DMS53 (cell line): Measurements from ENCODE around the gene PPFIBP2.

Experiments used
- DNase-seq: peaks from one replicate; lab custom pipeline; 2025; lab: John Stamatoyannopoulos, UW

PPFIBP2 gene

GRCh38 chr11:7578276-7578955 lies 64.6 kb downstream of the PPFIBP2 start:
- peak; percentile 40 for DNase-seq

- no peak for DNase-seq
Observed at GRCh38 chr11:7579361-7579791, 65.6 kb downstream of the PPFIBP2 start.

DNA sequence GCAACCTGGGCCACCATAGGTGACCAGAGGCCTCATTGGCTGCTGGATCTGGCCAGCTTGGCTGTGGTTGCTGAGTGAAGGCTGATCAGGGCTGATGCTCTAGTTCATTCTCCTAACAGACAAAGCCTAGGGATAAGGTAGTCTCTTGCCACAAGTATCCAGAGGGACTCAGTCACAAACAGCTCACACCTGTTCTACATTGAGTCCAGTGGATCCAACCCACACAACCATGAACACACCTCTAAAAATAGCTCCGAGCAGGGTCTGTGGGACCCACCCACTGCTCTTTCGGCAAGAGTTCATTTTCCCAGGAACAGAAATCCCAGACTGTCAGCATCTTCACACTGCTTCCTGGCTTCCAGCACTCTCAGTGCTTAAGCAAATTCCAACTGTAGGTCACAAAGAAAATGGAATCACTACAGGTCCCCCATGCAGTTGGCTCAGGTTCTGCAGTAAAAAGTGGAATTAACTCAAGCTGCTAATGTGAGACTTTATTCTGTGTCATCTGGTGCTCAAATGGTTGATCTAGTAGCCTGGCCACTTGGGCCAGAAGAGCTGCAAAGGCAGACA lies 67.3 kb downstream of the PPFIBP2 start:
- no peak for DNase-seq

DNA sequence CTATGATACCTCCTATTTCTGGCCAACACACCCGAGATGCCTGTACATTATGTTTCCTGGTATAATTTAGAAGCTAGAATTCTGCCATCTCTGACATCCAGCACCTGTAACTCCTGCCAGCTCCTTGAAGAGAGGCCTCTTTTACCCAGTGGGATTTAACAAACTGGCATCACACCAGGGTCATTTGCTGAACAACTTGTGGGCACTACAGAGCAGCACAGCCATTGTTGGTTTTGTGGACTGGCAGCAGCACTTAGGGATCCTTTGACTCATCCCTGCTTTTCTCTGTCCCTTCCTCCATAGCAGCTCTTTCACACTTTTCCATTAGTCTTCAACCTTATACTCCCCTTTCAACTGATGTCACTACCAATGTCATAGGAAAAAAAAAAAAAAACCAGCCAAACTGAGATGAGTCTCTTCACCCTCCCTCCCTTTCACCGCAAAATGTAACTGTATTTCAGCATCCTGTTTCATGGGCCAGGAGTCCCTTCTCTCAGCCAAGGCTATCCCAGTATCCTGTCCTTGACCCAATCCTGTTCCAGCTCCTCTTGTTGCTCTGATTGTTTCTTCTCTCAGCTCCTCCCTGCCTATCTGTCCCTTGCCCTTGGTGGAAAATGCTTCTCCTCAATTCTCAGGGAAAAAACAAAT lies 68.7 kb downstream of the PPFIBP2 start:
- DNase-seq: peak; percentile 9

DNA sequence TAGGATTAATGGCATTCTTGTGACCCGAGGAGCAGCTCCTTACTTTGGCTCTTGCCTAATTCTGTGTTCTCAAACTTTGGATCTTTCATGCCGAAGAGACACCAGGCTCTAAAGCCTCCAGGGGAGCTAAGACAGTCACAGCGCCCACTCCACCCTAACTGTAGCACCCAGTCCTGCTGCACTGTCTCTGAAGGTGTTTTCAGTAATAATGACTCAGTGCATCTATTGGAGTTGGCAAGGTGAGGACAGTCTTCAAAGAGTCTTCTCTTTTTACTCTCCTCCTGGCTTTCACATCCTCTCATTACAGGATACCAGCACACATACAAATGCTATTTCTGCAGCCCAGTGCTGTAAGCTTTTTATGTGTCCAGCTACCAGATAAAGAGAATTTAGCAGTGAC lies 69.4 kb downstream of the PPFIBP2 start:
- no peak for DNase-seq

- no peak for DNase-seq
Observed at GRCh38 chr11:7584910-7585309, 71.1 kb downstream of the PPFIBP2 start.

DNA sequence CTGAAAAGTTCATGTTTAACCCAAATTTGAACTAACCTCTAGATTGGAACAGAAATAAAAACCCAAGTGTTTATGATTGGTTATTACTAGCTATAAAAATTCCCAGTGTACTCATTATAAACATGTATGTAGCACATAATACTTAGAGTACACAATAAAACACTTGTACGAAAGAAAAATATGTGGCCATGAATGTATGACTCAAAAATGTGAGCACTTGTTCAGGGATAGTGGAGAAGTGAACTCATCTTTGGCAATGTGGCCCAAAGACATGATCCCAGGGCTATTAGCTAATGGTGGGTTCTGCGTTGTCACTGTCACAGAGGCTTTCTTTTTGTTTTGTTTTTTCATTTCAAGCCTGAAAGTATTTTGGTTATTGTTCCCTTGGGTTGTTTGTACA lies 72.0 kb downstream of the PPFIBP2 start:
- DNase-seq: no peak

GRCh38 chr11:7586376-7586775 lies 72.6 kb downstream of the PPFIBP2 start:
- DNase-seq: no peak

DNA sequence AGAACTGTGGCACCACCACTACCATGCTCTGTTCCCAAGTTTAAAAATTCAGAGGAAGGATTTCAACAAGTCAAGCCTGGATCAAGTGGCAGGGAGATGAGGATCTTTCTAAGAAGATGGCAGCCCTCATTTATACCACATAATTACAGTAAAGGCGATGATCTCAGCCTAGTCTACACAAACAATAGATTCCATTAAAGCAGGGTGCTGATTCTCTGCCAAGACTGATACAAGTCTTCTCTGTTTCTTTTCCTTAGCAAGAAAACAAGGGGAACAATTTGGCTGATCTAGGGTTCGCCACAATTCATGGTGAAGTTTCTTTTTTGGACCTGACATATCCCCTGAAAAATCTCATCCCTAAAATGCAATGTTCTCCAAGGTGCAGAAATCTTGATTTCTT lies 73.9 kb downstream of the PPFIBP2 start:
- no peak for DNase-seq

DNA sequence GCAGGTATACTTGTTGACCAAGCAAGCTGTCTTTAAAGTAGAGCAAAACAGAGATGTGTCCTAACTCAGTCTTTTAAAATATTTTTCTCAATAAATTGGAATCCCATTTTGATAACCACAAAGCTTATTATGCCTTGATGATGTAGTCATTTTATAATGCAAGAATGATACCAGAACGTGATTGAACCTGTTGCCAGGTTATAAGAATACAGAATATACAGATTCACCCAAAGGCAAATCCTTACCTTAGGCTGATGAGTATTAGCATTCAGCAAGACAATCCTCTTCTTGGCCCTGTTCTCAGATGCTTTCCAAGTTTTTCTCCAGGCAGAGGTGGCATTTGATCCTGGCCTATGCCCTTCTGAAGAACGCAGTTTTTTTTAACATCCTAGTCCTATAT lies 76.1 kb downstream of the PPFIBP2 start:
- no peak for DNase-seq

GRCh38 chr11:7590529-7590928 lies 76.7 kb downstream of the PPFIBP2 start:
- no peak for DNase-seq

DNA sequence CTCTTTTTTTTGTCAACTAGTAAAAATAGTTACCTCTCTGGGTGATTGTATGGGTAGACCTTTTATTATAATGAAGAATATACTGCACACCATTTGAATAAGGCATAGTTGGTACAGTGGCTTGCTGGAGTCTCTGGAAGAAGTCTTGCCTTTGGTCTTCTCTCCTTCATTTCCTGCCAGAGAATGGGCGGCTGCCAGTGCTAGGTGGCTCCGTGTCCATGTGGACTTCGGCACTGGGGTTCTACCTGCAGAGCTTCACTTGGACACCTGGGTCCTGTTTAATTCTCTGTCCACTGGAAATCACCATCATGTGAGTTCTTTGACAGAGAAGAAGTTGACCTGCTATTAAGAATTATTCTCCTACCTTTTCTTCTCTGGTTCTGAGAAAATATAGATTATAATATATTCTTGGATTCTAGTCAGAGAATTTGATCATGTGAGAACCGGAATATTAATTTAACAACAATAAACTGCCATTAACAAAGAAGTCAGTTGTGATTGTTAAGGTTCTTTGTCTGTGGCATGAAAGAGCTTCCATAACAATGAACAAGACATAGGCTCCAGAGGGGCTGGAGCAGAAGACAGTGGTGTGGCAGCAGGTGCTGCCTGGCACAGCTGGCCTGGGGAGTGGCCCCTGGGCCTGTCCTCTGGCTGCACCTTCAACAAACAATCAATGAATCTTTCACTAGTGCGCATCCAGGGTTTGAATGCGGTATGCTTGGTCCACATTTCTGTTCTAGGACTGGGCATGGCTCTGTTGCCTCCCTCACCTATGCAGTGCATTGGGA lies 77.5 kb downstream of the PPFIBP2 start:
- no peak for DNase-seq

DNA sequence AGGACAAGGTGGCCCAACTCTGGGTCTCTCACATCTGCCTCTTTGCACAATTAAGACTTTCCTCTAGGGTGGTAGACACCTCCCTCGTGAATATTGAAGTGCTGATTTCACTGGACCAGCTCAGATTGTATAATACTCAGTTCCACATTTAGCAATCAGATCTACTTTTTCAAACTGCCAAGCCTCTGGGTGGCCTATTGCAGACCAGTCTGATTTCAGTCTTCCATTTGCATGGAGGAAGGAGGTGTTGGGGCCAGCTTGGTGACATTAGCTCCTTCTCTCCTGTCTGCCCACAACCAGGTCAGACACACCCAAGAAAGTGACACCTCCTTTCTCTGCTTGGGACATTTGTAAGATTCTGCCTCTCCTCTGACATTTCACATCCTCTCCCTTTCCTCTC lies 78.2 kb downstream of the PPFIBP2 start:
- no peak for DNase-seq

GRCh38 chr11:7592711-7593110 lies 78.9 kb downstream of the PPFIBP2 start:
- DNase-seq: no peak

- DNase-seq: no peak
Observed at GRCh38 chr11:7593481-7593880, 79.7 kb downstream of the PPFIBP2 start.

DNA sequence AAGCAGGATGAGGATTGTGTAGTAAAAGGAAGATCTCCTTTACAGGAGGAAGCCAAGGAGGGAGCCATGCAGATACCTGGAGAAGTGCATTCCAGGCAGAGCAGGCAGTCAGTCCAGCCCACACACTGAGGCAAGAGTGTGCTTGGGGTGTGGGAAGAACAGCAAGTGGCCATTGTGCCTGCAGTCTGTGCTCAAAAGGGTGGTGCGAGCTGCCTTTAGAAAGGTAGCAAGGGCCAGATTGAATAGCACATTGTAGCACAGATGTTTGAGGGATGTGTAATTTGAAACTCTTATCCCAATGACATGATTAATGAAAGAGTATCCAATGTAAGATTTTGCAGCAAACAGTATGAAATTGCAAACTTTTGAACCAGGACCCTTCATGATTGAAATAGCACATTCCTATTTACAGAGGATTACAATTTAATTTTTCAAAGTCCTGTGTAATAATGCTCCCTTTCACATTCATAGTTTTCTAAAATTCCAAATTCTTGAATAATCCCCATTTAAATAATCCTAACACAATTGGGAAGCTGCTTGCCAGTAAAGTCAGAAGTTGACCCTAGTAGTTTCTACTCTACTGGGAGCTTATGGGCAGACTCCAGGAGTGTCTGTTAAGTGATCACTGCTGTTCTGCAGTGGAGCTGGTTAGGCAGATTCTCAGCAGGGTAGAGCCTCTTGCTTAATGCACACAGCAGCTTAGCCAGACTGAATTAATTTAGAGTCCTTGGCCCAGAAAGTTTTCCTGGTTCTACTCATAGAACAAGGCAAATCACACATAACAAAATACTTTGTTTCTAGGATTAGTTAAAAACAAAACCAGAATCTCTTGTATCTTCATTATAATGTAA lies 81.4 kb downstream of the PPFIBP2 start:
- DNase-seq: peak; percentile 18

DNA sequence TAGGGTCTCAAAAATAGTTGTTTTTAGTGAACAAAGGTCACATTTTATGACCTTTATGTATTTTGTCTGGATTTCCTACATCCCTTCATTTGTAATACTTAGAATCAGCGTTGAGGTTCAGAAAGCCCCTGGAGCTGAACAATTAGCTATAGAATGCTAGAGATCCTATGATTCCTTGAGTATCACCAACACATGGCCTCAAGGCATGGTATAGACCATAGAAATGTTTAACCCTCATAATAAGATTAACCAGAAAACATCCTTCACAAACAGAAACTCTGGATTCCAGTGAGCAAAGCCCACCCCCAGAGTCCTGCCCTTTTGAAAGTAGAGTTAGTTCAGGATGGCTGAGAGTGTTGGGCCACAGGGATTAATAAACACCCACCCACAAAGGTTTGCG lies 82.2 kb downstream of the PPFIBP2 start:
- DNase-seq: no peak

GRCh38 chr11:7596975-7597391 lies 83.2 kb downstream of the PPFIBP2 start:
- DNase-seq: peak; percentile 88

- peak; percentile 99 for DNase-seq
Observed at GRCh38 chr11:7597620-7598019, 83.8 kb downstream of the PPFIBP2 start.

GRCh38 chr11:7599209-7599608 lies 85.4 kb downstream of the PPFIBP2 start:
- DNase-seq: peak; percentile 35

GRCh38 chr11:7600205-7600775 lies 86.5 kb downstream of the PPFIBP2 start:
- DNase-seq: peak; percentile 87
